ENCODE measurements around the gene DYSF.

DNA sequence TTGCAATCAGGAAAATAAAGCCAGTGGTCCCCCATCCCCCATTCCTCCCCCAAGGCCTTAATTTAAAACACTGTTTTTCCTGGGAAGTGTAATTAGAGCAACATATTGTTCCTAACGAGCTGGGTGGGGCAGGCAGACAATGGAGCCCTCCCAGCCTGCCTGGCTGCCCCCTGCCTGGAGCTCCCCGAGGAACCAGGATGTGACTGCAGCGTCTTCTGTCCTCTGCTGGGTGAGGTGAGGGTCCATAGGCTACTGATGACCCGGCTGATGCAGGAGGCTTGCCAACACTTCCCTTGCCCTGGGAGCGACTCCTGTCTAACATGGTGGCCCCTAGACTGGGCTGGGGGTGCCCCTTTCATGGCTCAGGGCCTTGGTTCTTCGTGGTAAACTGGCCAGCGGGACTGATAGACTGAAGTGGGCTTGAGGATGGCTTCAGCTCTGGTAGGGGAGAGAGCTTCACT is 152.4 kb downstream of the DYSF start:
- TF ChIP-seq POLR2A (IDR thresholded peaks at IDR 0.05; ENCODE audit: low read depth, low read length): no peak
- TF ChIP-seq POLR2AphosphoS5 (IDR thresholded peaks at IDR 0.05; ENCODE audit: low read depth, low read length): no peak
